ENCODE data around the gene WNT9A.

- TF ChIP-seq, protein P1, sequence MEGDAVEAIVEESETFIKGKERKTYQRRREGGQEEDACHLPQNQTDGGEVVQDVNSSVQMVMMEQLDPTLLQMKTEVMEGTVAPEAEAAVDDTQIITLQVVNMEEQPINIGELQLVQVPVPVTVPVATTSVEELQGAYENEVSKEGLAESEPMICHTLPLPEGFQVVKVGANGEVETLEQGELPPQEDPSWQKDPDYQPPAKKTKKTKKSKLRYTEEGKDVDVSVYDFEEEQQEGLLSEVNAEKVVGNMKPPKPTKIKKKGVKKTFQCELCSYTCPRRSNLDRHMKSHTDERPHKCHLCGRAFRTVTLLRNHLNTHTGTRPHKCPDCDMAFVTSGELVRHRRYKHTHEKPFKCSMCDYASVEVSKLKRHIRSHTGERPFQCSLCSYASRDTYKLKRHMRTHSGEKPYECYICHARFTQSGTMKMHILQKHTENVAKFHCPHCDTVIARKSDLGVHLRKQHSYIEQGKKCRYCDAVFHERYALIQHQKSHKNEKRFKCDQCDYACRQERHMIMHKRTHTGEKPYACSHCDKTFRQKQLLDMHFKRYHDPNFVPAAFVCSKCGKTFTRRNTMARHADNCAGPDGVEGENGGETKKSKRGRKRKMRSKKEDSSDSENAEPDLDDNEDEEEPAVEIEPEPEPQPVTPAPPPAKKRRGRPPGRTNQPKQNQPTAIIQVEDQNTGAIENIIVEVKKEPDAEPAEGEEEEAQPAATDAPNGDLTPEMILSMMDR (conservative IDR thresholded peaks at IDR 0.05; ENCODE audit: low read depth, low read length): no peak
- TF ChIP-seq POLR2A (IDR thresholded peaks at IDR 0.05; ENCODE audit: low read depth, low read length) (no peak), RAD21 (IDR thresholded peaks at IDR 0.05; ENCODE audit: low read length) (no peak), CEBPB (IDR thresholded peaks at IDR 0.05; ENCODE audit: low read depth, low read length) (no peak), MAZ (IDR thresholded peaks at IDR 0.05; ENCODE audit: borderline replicate concordance, low read depth, low read length) (no peak), RFX5 (IDR thresholded peaks at IDR 0.05; ENCODE audit: low read depth, low read length) (no peak), MAFK (IDR thresholded peaks at IDR 0.05; ENCODE audit: low read depth, low read length) (no peak), RCOR1 (IDR thresholded peaks at IDR 0.05; ENCODE audit: insufficient replicate concordance, low read length) (no peak)
Measured at GRCh38 chr1:227926216-227926791, 21.4 kb downstream of the WNT9A start.
